ENCODE results near the gene ATF3.

Gene ATF3

DNA sequence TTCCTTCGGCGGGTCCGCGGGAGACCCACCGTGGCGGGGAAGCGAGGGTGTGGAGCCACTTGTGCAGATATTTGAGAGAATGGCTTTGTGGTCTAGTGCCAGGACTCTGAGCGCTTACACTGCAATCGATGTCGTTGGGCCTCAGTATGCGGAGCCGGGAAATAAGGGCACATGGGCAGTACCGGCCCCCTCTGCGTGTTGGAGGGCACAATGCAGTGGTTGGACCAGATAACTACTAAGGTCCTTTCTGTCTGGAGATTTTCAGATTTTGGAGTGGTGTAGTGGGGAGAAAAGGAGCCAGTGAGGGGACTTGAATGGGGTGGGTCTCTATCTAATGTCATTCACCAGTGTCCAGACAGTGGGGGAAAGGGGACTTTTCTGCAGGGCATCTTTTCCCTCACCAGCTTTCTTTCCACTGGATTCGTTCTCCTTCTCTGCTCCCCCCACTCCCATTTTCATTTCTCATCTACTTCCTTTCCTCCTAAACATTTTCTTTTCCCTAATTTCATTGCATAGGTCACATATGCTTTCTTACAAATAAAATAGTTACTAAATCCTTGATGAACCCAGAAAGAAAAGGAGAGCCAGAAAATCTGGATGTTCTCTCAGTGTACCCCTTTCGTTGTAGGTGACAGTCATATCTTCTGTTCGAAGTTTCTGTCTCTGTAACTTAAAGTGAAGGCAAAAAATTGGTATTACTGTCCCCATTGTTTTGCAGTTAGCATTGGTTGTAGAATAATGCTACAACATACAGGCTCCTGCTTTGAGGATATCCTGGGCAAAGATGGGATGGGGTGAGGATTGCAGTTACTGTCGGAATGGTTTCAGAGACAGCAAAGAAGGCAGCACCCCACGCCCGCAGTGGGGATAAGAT is 1.4 kb downstream of the ATF3 start:
- FAIRE-seq, result no peak

- FAIRE-seq, result no peak
Measured at GRCh38 chr1:212610575-212610967, 2.0 kb downstream of the ATF3 start.

GRCh38 chr1:212611000-212611948 is 2.7 kb downstream of the ATF3 start:
- no peak for FAIRE-seq

DNA sequence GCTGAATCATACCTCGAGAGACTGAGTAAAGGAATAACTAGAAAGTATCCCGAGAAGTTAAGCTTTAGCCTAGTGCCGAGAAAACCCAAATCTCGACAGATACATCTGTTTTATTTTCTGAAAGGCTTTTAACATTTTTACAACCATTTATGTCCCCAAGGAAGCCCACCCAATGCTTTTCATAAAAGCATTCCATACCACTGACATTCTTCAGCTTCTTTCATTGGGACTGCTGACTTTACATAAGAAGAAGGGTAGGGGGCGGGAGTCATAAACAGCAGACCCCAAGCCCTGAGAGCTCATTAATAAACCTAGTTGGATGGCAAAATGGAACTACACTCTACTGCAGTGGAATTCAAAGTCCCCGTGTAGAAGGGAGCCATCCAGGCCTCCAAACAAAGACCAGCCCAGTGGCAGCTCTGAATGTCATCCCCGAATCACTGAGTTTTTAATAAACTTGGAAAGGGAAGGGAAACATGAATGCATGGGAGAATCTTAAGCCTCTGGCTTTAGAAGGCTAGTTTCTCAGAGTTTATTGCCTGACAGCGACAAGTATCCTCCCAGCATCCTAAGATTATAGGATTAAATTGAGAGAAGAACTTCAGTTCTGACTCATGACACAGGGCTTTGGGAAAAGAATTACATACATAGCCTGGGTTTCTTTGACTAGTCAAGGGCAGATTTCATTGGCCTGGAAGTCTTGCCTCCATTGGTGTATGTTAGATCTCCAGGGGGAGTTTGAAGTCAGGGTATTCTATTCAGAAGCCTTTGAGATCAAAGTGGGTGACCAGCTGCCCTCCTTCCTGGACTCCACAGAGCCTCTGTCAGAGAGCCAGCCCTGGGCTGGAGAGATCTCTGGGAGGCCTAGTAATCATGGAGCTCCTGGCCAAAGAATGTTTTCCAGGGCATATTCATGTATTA is 3.7 kb downstream of the ATF3 start:
- FAIRE-seq, result no peak

DNA sequence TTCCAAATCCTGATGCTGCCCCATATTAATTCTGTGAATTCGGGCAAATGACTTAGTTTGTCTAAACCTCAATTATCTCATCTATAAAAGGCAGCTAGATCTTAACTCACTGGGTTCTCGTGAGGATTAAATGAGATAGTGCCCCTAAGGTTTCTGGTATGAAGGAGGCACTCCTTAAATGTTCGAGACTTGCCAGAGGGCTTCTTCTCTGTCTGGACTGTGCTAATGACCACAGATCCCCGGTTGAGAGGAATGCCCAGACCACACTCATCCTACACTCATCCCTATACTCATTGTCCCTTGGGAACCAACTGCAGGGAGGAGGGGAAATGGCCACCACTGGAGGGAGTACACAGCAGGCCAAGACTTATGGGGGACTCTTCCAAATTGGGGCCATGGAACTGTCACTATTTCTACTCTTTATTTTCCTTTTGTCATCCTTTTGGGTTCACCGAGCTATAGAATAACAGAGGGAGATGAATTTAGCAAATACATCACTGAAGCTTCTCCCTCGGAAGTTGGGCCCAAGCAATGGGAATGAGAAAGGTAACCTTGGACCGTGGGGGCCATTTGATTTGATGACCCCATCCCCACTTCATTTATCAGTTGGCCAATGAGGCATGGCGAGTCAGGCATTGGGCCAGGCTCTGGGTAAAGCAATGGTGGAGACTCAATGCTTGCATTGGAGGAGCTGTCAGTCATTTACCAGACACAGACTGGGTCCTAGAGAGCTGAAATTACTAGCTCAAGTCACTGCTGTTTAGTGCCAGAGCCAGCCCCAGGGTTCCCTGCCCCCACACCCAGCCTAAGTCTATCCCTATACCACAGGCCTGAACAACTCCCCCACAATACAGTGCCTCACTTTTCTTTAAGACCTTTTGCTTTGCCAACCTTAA is 5.1 kb downstream of the ATF3 start:
- FAIRE-seq, result no peak

DNA sequence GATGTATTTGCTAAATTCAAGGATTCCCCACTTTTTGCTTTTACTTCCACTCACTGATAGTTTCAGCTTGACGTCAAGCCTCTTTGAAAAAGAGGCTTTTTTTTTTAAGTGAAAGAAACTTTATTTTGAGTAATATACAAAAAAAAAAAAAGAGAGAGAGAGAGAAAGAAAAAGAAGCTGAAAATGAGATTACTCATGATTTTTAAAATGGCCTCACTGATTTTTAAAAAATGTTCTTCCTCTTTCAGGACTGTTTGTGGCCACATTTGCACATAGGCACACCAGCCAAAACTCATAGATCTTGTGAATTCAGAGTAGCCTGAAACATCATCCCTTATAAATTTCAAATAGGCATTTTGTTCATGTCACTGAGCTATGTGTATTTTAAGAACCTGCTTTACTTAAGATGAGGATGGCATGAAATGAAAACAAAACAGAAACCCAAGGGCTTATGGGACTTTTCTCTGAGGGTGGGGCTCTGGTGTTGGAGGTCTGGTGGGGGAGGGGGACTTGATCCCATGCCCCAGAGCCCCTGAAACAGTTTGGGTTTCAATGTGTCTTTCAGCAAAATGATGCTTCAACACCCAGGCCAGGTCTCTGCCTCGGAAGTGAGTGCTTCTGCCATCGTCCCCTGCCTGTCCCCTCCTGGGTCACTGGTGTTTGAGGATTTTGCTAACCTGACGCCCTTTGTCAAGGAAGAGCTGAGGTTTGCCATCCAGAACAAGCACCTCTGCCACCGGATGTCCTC is 6.1 kb downstream of the ATF3 start:
- no peak for FAIRE-seq

- no peak for FAIRE-seq
Measured at GRCh38 chr1:212615201-212615470, 6.6 kb downstream of the ATF3 start.

- no peak for FAIRE-seq
Measured at GRCh38 chr1:212618466-212619210, 10.1 kb downstream of the ATF3 start.

DNA sequence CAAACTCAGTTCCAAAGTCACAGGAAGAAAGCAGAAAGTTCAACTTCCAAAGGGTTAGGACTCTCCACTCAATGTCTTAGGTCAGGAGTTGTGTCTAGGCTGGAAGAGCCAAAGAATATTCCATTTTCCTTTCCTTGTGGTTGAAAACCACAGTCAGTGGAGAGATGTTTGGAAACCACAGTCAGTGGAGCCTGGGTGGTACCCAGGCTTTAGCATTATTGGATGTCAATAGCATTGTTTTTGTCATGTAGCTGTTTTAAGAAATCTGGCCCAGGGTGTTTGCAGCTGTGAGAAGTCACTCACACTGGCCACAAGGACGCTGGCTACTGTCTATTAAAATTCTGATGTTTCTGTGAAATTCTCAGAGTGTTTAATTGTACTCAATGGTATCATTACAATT is 11.7 kb downstream of the ATF3 start:
- no peak for FAIRE-seq

DNA sequence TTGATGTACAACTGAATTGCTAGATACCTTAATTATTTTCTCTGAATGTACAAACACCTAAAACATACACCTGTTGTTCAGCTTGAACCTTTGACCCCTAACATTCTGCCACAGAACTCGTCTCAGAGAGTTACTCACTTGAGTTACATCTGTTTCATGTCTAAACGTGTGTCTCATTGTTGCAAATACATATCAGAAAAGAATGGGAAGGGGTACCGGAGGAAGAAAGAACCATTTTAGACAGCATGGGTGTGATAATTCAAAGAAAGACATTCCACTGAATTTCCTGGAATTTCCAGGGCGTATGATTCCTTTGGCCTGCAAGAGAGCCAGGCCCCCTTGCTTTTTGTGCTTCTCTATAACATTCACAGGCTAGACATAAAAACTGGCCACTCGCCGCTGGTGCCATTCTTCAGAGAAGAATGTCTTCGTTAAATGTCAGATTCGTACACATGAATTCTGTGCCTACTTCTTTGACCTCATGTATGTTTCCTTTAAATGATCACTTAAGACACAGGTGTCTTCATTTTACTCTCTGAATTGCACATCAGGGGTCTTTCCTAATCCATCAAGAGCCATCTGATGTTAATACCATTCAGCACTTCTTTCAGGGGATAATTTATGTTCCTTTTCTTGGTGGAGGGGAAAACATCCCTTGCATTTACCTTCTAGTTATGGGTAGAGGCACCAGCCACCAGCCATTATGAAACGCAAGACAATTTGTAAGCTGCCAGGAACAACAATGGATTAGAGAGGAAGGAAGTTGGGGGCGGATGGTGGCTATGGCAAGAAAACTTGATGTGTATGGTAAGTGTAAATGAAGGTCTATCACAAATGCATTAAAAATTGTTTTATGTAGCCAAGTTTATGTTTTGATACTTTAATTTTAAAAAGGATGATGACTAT is 12.7 kb downstream of the ATF3 start:
- FAIRE-seq, result no peak

DNA sequence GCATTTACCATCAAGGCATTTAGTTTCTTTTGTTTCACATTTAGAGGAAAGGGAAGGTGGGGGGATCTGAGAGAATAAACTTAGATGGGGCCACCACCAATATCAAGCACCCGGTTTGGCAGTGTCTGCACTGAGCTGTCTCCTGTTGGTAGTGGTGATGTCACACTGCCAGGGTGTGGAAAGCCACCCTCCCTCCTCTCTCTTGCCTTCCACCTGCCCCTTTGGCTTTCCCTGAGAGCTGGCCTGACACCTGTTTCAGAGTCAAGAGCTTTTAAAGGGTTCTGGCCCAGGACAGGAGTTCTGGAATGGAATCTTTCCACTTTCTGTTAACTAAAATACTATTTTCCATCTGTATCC is 13.4 kb downstream of the ATF3 start:
- no peak for FAIRE-seq

DNA sequence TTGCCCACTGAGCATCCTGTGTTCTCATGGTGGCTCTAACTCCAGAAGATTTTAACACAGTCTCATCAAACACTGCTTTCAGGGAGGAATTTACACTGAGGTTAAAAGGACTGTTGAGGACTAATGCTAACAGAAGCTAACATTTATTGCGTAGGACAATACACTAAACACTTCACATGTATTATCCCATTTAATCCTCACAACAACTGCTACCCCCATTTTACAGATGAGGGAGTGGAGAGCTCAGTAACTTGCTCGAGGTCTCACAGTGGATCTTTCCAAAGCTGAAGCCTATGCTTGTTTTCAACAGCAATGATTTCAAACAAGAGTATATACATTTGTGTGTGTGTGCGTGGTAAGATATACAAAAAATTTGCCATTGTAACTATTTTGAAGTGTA is 13.9 kb downstream of the ATF3 start:
- no peak for FAIRE-seq

- no peak for FAIRE-seq
Measured at GRCh38 chr1:212622906-212623305, 14.3 kb downstream of the ATF3 start.

GRCh38 chr1:212623603-212624002 is 15.0 kb downstream of the ATF3 start:
- no peak for FAIRE-seq

- FAIRE-seq, result no peak
Measured at GRCh38 chr1:212624976-212625501, 16.5 kb downstream of the ATF3 start.

- FAIRE-seq, result no peak
Measured at GRCh38 chr1:212625781-212626450, 17.4 kb downstream of the ATF3 start.

DNA sequence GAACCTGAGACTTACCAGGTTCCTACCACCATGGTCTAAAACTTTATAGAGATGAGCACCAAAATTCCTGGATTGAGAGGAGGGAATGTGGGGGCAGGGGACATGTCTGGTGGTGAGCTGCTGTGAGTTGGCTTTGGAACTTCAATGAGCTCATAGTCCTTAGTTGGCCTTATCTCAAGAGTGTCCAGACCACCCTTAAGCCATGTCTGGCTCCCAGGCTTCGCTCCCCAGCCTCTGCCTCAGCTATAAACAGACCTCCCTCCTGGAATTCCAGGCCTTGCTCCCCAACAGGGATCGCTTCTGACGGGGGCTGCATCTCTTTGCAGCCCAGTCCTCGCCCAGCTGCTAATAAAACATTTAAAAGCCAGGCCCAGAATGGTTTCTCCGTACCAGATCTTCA is 19.5 kb downstream of the ATF3 start:
- no peak for FAIRE-seq

GRCh38 chr1:212628813-212629415 is 20.4 kb downstream of the ATF3 start:
- FAIRE-seq, result no peak
